HepG2 (cell line): ENCODE measurements around the gene JAG1. TPM values are rescaled to one million over a fixed set of nuclear protein-coding genes. Genes with fewer than 3 reads are reported as not detected.

Experiments
- AFF4 ChIP-seq: sonication (generic); formaldehyde crosslinking; IDR thresholded peaks from 2 replicates; pipeline ENCODE4 v1.4.0; 2020; ENCODE audit warnings: missing genetic modification reagents
- ARID3A ChIP-seq: IDR thresholded peaks from 2 replicates; pipeline ENCODE4 v1.6.1; 2012; ENCODE audit warnings: low read depth, low read length, improper control_type of control experiment
- ASH2L ChIP-seq: fragments of 300-600, 200-600 bp; sonication (generic); IDR thresholded peaks from 2 replicates; pipeline ENCODE4 v1.7.0; 2017; ENCODE audit warnings: low read depth, mild to moderate bottlenecking, moderate library complexity, mixed read lengths, low read length; ENCODE audit not compliant: insufficient read length
- ATAD3A ChIP-seq: sonication (generic); formaldehyde crosslinking; IDR thresholded peaks from 2 replicates; pipeline ENCODE4 v1.4.0; 2020; ENCODE audit warnings: missing genetic modification reagents
- ATF7-NPFF ChIP-seq: sonication (generic); formaldehyde crosslinking; IDR thresholded peaks from 2 replicates; pipeline ENCODE4 v1.8.1; 2023; ENCODE audit warnings: mild to moderate bottlenecking, low read depth, missing genetic modification reagents, moderate library complexity
- CC2D1A ChIP-seq: sonication (generic); formaldehyde crosslinking; IDR thresholded peaks from 2 replicates; pipeline ENCODE4 v1.8.1; 2023; ENCODE audit warnings: mild to moderate bottlenecking, missing genetic modification reagents
- CHD2 ChIP-seq: IDR thresholded peaks from 2 replicates; pipeline ENCODE4 v1.6.1; 2011; ENCODE audit warnings: low read depth, low read length, improper control_type of control experiment
- E2F2 ChIP-seq: sonication (generic); formaldehyde crosslinking; IDR thresholded peaks from 2 replicates; pipeline ENCODE4 v1.4.0; 2020; ENCODE audit warnings: missing genetic modification reagents, borderline replicate concordance
- ETV5 ChIP-seq: IDR thresholded peaks from 2 replicates; pipeline ENCODE4 v1.6.1; 2018; ENCODE audit warnings: missing biosample characterization, missing genetic modification reagents, inconsistent platforms, borderline replicate concordance
- HES4 ChIP-seq: sonication (generic); formaldehyde crosslinking; IDR thresholded peaks from 2 replicates; pipeline ENCODE4 v1.9.0; 2021; ENCODE audit warnings: mild to moderate bottlenecking, missing genetic modification reagents, borderline replicate concordance
- HNF4G ChIP-seq, 2 experiments: sonication (generic) in 1 of 2; formaldehyde crosslinking in 1 of 2; IDR thresholded peaks; 2 replicates each; pipeline versions ENCODE4 v1.4.0 to v1.6.1; 2011 to 2020; ENCODE audit warnings: borderline replicate concordance in 2 of 2, low read depth in 2 of 2, mild to moderate bottlenecking in 2 of 2, low read length in 1 of 2, missing genetic modification reagents in 1 of 2, moderate library complexity in 1 of 2
- HNRNPH1 ChIP-seq: fragments of 200-400 bp; formaldehyde crosslinking; optimal IDR thresholded peaks from 2 replicates; pipeline ENCODE3; 2017; ENCODE audit warnings: mild to moderate bottlenecking, low read depth, low read length
- JUN ChIP-seq: sonication (generic); formaldehyde crosslinking; IDR thresholded peaks from 2 replicates; pipeline ENCODE4 v1.4.0; 2020; ENCODE audit warnings: mild to moderate bottlenecking, missing genetic modification reagents
- NFIC ChIP-seq: IDR thresholded peaks from 2 replicates; pipeline ENCODE4 v1.6.1; 2012; ENCODE audit warnings: mild to moderate bottlenecking, low read length, inconsistent platforms
- RAD21 ChIP-seq: fragments of 450-650 bp; formaldehyde crosslinking; IDR thresholded peaks from 2 replicates; pipeline ENCODE4 v1.5.0; 2020; ENCODE audit warnings: mild to moderate bottlenecking
- TP53 ChIP-seq: sonication (generic); formaldehyde crosslinking; conservative IDR thresholded peaks from 2 replicates; pipeline ENCODE4 v1.4.0; 2020; ENCODE audit warnings: missing genetic modification reagents
- ZBTB7B ChIP-seq: sonication (generic); formaldehyde crosslinking; IDR thresholded peaks from 2 replicates; pipeline ENCODE4 v1.4.0; 2020; ENCODE audit warnings: missing genetic modification reagents
- ZMYM2 ChIP-seq: sonication (generic); formaldehyde crosslinking; IDR thresholded peaks from 2 replicates; pipeline ENCODE4 v1.8.0; 2022; ENCODE audit warnings: mild to moderate bottlenecking, missing genetic modification reagents
- ZMYM3 ChIP-seq: sonication (generic); formaldehyde crosslinking; IDR thresholded peaks from 2 replicates; pipeline ENCODE4 v1.5.1; 2020; ENCODE audit warnings: mild to moderate bottlenecking, missing genetic modification reagents
- ZNF263 ChIP-seq: sonication (generic); formaldehyde crosslinking; IDR thresholded peaks from 2 replicates; pipeline ENCODE4 v1.4.0; 2020; ENCODE audit warnings: missing genetic modification reagents
- ZNF546 ChIP-seq: sonication (generic); formaldehyde crosslinking; conservative IDR thresholded peaks from 2 replicates; pipeline ENCODE4 v1.8.1; 2023; ENCODE audit warnings: mild to moderate bottlenecking, missing genetic modification reagents
- ZNF678 ChIP-seq: sonication (generic); formaldehyde crosslinking; IDR thresholded peaks from 2 replicates; pipeline ENCODE4 v1.4.0; 2020; ENCODE audit warnings: mild to moderate bottlenecking, missing genetic modification reagents
- ZNF878 ChIP-seq: sonication (generic); formaldehyde crosslinking; IDR thresholded peaks from 2 replicates; pipeline ENCODE4 v1.8.1; 2023; ENCODE audit warnings: mild to moderate bottlenecking, missing genetic modification reagents, moderate library complexity
- polyA plus RNA-seq, 8 experiments: library from polyadenylated mRNA; depleted of rRNA in 3 of 8; stranded (reverse) in 7 of 8; unstranded in 1 of 8; fragments of >200 nt; fragmentation: Illumina TruSeq in 4 of 8; extraction: Trizol in 4 of 8; gene quantifications; 2 replicates each; pipeline versions ENCODE4 v1.2.1 to v1.2.3, GENCODE V29; 2011 to 2016; ENCODE audit warnings: low read depth in 4 of 8, missing spikeins in 1 of 8, mixed read lengths in 1 of 8; ENCODE audit not compliant: insufficient read depth in 1 of 8
- total RNA-seq, 5 experiments: library from RNA; depleted of rRNA; stranded (reverse); fragments of >200 nt; fragmentation: Illumina TruSeq; extraction: Trizol; gene quantifications; 2 replicates each; pipeline ENCODE4 v1.2.3, GENCODE V29; 2016; ENCODE audit warnings: low read depth in 1 of 5

JAG1 gene
- total and polyA plus RNA-seq, 2 of the 13 experiments (the other 11 are each of a cell fraction or from before 2014, with no cell fraction given) = 47.1 to 56.3 TPM

- TF ChIP-seq RAD21 (CRISPR knock-in tag) = peak; percentile 60; the same call in 1 of the 2 replicates
- TF ChIP-seq ZNF878 (CRISPR knock-in tag) = peak; percentile 88; the same call in 1 of the 2 replicates
- peak; percentile 80; the same call in 1 of the 2 replicates for TF ChIP-seq NFIC
- TF ChIP-seq ZMYM3 (CRISPR knock-in tag) = peak; percentile 84; the same call in 1 of the 2 replicates
- peak; percentile 95; the same call in 1 of the 2 replicates for TF ChIP-seq ARID3A
- peak; percentile 84 for TF ChIP-seq ZMYM2 (CRISPR knock-in tag)
- TF ChIP-seq ATF7-NPFF (CRISPR knock-in tag) = no peak
- TF ChIP-seq ZNF263 (CRISPR knock-in tag) = peak; percentile 57
- TF ChIP-seq CC2D1A (CRISPR knock-in tag) = 0 out of 2 replicates have a peak, but pooled peaks have one; percentile 12
- TF ChIP-seq E2F2 (CRISPR knock-in tag) = no peak
- peak; percentile 98 for TF ChIP-seq JUN
- no peak for TF ChIP-seq HNRNPH1
- TF ChIP-seq ZNF546 (CRISPR knock-in tag) = no peak
- no peak for TF ChIP-seq AFF4 (CRISPR knock-in tag)
- TF ChIP-seq ZNF678 (CRISPR knock-in tag) = no peak
- TF ChIP-seq TP53 (CRISPR knock-in tag) = no peak
- TF ChIP-seq HNF4G (IDR thresholded peaks at IDR 0.05; ENCODE audit: borderline replicate concordance, low read depth, low read length) = peak; percentile 82
- TF ChIP-seq HNF4G (CRISPR knock-in tag; IDR thresholded peaks at IDR 0.05; ENCODE audit: borderline replicate concordance, low read depth) = peak; percentile 85; the same call in 1 of the 2 replicates
- TF ChIP-seq ZBTB7B (CRISPR knock-in tag) = peak; percentile 92
- no peak for TF ChIP-seq CHD2
- TF ChIP-seq ASH2L = peak; percentile 90
- peak; percentile 93 for TF ChIP-seq ETV5 (CRISPR knock-in tag)
- TF ChIP-seq ATAD3A (CRISPR knock-in tag) = no peak
- TF ChIP-seq HES4 (CRISPR knock-in tag) = no peak
Measured at GRCh38 chr20:10603971-10604864, 69.6 kb downstream of the JAG1 start (continued).
